Colon (tissue), 2 donors: ENCODE data around the gene PHC2.

Experiments used
- FAIRE-seq: peaks from 2 replicates; lab custom pipeline; 2012; peaks lifted over from hg19 to GRCh38; lab: Jason Lieb, UNC
- donor health status: control.
- donor health status: control.

PHC2 gene, protein sequence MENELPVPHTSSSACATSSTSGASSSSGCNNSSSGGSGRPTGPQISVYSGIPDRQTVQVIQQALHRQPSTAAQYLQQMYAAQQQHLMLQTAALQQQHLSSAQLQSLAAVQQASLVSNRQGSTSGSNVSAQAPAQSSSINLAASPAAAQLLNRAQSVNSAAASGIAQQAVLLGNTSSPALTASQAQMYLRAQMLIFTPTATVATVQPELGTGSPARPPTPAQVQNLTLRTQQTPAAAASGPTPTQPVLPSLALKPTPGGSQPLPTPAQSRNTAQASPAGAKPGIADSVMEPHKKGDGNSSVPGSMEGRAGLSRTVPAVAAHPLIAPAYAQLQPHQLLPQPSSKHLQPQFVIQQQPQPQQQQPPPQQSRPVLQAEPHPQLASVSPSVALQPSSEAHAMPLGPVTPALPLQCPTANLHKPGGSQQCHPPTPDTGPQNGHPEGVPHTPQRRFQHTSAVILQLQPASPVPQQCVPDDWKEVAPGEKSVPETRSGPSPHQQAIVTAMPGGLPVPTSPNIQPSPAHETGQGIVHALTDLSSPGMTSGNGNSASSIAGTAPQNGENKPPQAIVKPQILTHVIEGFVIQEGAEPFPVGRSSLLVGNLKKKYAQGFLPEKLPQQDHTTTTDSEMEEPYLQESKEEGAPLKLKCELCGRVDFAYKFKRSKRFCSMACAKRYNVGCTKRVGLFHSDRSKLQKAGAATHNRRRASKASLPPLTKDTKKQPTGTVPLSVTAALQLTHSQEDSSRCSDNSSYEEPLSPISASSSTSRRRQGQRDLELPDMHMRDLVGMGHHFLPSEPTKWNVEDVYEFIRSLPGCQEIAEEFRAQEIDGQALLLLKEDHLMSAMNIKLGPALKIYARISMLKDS

DNA sequence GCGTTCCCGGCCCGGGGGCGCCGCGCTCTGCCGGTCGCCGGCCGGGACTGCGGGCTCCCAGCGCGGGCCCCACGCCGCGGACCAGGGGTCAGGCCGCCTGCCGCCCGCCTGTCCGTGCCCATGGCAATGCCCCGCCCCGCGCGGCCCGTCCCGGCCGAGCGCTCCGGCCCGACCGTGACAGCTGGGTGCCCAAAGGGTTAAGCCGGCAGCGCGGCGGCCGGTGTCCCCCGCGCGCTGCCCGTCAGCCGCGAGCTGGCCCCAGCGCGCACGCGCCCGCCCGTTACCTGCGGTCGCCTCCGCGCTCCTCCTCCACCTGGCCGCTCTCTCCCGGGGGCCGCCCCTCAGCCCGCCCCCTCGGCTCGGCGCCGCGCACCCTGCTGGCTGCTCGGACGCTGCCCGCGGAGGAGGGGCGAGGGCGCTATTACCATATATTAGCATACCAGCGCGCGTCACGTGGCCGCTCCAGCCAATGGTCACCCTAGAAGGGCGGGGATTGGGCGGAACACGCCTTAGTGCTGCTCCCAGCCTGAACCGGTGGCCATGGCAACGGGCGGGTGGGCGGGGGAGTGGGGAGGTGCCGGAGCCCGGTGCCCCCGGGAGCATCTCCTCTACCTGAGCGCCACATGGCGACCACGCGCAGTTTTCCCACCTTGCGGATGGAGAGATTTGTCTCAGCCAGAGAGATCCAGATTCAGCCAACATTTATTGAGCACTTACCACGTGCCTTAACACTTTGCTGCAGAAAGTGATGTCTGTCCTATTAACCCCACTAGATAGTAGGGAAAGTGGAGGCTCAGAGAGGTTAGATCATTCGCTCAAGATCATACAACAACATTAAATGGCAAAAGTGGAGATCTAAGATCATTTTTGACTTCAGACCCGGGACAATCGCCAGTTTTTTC, at the start of gene PHC2:
TSS of gene PHC2 (minus strand) at position 404 of the 902 bp plus-strand sequence. CDS start 55,556 bp downstream, outside the sequence.
- no peak for FAIRE-seq

DNA sequence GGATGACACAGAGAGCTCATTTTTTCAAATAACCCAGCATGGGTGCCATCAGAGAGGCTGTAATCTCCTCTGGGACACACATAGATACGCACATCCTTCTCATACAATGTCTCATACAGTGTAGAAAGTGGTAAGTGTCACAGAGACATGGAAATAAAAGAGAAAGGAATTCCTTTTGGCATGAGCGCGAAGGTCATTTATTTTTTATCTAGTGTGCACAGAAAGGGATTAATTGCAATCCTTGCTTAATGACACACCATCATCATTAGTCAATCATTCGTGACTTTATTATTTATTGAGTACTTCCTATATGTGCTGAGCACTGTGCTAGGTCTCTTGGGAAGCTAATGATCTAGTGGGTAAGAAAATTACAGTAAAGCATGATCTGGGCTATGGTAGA, 46.6 kb upstream of the PHC2 start:
- no peak for FAIRE-seq

GRCh38 chr1:33473900-33474299, 43.0 kb upstream of the PHC2 start:
- FAIRE-seq = no peak

- FAIRE-seq = no peak
Observed at GRCh38 chr1:33472269-33472980, 41.5 kb upstream of the PHC2 start, which contains the start of gene ZSCAN20. ZSCAN20 (plus strand) TSS chr1:33472645; CDS start chr1:33479289, 6,644 bp downstream.

- FAIRE-seq = no peak
Observed at GRCh38 chr1:33471416-33471815, 40.5 kb upstream of the PHC2 start.

- FAIRE-seq = no peak
Observed at GRCh38 chr1:33470495-33471012, 39.7 kb upstream of the PHC2 start.

DNA sequence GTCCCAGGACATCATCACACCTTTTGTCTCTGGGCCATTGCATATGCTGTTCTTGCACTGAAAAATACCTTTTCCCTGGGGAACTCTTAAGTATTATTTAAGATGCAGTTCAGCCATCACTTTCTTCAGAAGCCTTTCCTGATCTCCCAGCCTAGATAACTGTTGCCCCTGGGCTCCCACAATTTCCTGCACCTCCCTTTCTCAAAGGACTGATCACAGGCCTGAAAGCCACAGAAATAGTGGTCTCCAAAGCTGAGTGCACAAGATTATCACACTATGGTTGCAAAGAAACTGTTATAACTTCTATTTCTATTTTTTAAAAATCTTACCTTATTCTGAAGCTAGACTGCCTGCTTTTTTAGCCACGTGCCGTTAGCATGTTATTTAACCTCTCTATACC, 38.8 kb upstream of the PHC2 start:
- no peak for FAIRE-seq

DNA sequence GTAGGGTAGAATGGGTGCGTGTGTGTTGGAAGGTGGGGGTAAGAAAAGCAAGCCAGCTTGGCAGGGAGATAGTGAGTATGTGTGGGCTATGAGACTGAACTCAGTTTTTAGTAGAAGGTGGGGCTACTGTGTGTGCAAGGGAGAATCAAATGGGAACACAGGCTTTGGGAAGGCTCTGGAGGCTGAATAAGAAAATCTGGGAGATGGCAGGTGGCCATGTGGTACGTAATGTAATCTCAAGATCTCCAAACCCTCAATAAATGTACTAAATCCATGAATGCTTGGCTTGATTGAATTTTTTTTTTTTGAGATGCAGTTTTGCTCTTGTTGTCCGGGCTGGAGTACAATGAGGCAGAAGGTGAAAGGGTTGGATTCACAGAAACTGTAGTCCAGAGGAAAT, 38.1 kb upstream of the PHC2 start:
- FAIRE-seq = no peak

DNA sequence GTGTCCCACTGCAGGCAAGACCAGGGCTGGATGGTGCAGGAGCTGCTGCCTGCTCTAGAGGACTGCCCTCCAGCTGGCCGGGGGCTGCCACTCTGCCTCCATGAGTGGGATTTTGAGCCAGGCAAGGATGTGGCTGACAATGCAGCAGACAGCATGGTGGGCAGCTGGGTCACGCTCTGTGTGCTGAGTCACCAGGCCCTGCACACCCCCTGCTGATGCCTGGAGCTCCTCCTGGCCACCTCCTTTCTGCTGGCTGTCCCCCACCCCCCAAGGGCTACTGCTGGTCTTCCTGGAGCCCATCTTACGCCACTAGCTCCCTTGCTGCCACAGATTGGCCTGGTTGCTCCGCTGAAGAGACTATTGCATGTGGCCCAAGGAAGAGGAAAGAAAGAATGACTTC, 37.6 kb upstream of the PHC2 start:
- no peak for FAIRE-seq

- FAIRE-seq = no peak
Observed at GRCh38 chr1:33468011-33468410, 37.1 kb upstream of the PHC2 start.

GRCh38 chr1:33466159-33466558, 35.3 kb upstream of the PHC2 start:
- FAIRE-seq = no peak

DNA sequence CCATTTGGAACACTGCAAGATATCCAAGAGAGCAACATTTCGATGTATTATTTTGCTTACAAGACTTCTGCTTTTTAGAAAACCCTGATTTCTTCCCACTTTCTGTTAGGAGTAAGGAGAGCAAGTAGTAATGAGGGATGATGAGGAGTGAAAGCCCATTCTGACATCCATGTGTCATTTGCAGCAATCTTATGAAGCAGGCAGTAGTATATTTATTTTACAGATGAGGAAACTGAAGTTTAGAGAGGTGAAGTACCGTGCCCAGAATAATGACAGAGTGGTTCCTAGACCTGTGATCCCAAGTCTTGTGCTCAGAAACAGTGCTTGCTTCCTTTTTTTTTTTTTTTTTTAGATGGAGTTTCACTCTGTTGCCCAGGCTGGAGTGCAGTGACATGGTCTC, 34.4 kb upstream of the PHC2 start:
- no peak for FAIRE-seq

GRCh38 chr1:33464552-33464951, 33.7 kb upstream of the PHC2 start:
- FAIRE-seq = no peak

DNA sequence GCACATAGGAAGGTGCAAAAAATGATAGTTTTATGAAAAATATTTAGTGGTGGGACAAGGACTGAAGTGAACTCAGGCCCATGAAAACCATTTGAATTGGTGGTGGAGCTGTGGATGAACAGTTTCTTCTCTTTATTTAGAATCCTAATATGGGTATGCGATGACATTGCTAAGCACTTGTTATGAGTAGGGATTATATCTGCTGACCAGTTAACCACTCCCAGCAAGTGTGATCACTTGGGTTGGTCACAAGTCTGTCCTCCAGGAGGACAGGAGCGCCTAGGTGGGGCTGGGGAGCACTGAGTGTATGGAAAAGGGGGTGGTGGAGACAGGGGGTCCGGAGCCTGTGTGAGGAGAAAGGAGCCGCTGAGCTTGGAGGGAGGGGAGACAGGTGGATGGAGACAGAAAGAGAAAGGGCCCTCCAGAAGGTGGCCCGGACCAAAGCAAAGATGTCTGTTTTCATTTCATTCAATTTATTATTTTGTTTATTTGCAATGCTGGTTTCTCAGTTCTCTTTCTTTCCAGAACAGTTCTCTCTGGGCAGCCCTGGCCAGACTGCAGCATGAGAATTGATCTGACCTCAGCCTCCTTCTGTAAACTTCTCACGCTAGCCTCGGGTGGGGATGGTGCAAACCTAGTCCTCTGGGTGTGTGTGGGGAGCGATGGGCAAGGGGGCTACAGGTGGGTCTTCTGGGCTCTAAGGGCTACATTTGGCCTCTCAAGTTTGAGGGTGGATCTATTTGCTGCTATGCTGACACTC, 31.7 kb upstream of the PHC2 start:
- FAIRE-seq = no peak

DNA sequence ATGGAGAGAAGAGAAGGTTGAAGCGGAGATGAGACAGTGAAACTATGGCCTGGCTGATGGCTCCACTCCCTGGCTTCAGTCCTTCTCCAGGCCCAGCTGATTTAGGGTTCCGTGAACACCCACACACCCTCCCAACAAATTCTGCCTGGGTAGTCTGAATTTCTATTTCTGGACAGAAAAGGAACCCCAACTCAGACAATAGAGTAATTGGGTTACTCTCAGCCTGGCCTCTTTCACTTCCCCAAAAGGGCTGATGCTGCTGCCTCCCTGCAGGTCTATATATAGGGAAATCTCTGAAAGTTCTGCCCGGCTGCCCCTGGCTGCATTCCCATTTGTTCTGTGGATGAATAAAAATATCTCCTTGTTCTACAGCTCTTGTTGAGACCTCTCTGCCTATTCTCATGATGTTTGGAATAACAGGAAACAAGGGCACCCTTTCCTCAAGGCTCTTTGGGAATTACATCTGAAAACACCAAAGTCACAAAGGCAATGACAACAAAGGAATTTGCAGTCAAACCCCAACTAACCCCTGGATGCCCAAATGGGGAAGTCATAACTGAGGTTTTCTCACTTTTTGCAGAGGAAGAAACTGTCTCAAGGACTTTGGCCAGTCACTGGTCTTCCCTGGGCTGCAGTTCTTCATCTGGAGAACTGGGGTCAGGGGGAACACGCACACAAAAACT, 30.2 kb upstream of the PHC2 start:
- no peak for FAIRE-seq

DNA sequence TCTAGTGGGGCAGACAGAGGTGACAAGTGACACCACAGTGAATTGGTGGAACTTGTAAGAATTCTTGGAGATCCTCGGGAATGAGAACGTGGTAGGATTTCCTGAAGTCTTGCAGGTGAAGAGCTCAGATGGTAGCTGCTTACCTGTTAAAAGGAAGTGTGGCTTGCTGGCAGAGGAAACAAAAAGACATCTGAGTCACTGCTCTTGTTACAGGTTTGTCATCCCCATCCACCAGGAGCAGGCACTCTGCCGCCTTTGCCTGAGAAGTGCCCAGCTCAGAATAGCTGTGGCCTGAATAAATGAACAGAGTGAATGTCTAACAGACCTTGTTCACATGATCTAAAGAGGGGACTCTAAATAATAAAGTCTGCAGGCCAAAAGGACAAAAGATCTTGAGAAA, 29.2 kb upstream of the PHC2 start:
- no peak for FAIRE-seq

- no peak for FAIRE-seq
Observed at GRCh38 chr1:33459691-33460090, 28.8 kb upstream of the PHC2 start.

DNA sequence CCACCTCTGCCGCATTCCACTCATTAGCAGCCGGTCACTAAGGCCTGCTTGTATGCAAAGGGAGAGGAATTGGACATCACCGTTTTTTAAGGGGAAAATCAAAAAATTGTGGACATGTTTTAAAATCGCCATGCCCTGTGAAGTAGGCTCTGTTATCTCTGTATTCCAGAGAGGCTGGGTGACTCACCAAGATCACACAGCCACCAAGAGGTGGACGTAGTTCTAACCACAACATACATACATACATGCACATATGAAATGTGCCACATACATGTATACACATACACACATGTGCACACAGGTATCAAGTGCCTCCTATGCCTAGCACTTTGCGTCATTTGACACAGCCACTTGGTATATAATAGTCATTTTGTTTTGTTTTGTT, 25.6 kb upstream of the PHC2 start:
- FAIRE-seq = no peak

DNA sequence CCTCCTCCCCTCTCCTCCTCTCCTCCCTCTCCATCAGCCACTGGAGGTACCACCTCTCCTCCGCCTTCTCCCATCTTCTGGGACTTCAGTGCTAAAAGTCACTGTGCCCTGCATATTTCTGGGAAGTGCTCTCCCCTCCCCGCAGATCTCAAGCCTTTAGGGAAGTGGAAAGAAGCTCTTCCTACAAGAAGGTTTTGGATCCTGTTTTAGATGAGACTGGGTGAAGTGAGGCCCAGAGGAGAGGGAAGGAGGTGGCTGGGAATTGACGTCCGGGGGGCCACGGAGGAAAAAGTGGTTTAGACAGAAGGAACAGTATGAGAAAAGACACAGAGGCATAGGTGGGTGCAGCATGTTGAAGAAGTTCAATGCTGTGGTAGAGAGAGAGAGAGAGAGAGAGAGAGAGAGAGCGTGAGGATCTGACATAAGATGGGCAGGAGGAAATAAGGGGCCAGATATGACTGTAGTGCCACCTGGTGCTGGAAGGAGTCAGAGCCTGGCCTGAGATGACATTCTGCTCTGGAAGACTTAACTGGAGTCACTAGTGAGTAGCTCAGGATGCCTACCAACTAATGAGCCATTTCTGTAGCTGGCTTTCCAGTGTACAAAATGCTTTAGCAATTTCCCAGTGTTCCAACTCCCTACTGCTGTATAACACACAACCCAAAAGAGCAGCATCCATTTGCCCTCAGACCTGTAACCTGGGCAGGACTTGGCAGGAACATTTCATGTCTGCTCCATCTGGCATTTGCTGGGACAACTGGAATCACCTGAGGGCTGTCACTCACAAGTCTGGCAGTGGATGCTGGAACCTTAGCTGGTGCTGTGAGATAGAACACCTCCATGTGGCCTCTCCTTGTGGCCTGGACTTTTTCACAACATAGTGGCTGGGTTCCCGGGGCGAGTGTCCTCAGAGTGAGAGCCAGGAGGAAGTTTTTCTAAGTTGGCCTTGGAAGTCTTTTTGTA, 24.9 kb upstream of the PHC2 start:
- FAIRE-seq = no peak
